Osteocyte (in vitro differentiated cells): ENCODE measurements around the gene RHBDF1. TPM values are rescaled to one million over a fixed set of nuclear protein-coding genes. Genes with fewer than 3 reads are reported as not detected.

Experiments
- DNase-seq: peaks from one replicate; pipeline ENCODE4 v3.0.0; 2021; ENCODE audit warnings: mixed read lengths; ENCODE audit not compliant: unreplicated experiment; ENCODE audit errors: extremely low spot score
- H3K27ac Mint-ChIP-seq: one replicate; pipeline ENCODE4 v1.8.0; 2021; ENCODE audit warnings: mild to moderate bottlenecking, mixed read lengths; ENCODE audit not compliant: unreplicated experiment
- H3K27me3 Mint-ChIP-seq: one replicate; pipeline ENCODE4 v1.8.0; 2021; ENCODE audit warnings: mixed read lengths; ENCODE audit not compliant: unreplicated experiment
- H3K36me3 Mint-ChIP-seq: one replicate; pipeline ENCODE4 v1.8.0; 2021; ENCODE audit warnings: mixed read lengths; ENCODE audit not compliant: unreplicated experiment
- H3K4me1 Mint-ChIP-seq: one replicate; pipeline ENCODE4 v1.8.0; 2021; ENCODE audit warnings: mixed read lengths; ENCODE audit not compliant: unreplicated experiment
- H3K4me3 Mint-ChIP-seq: one replicate; pipeline ENCODE4 v1.8.0; 2021; ENCODE audit warnings: mild to moderate bottlenecking, moderate library complexity, mixed read lengths; ENCODE audit not compliant: unreplicated experiment
- H3K9me3 Mint-ChIP-seq: one replicate; pipeline ENCODE4 v1.8.0; 2021; ENCODE audit warnings: mixed read lengths; ENCODE audit not compliant: unreplicated experiment
- CTCF ChIP-seq: fragments of 200-600 bp; sonication (generic); IDR thresholded peaks from 2 replicates; pipeline ENCODE4 v1.5.0; 2021; ENCODE audit warnings: antibody characterized with exemption, mild to moderate bottlenecking, moderate library complexity
- total RNA-seq: library from RNA; stranded (reverse); gene quantifications from 2 replicates; pipeline ENCODE4 v1.2.1, GENCODE V29; 2021

The RHBDF1 gene
- total RNA-seq, 1 donor from 2014 or later = 57.6 TPM

GRCh38 chr16:61879-62281, 10.6 kb downstream of the RHBDF1 start:
- no peak for DNase-seq
- H3K4me1 Mint-ChIP-seq = peaks cover 8% of the 10 kb centered on the region

GRCh38 chr16:60929-61878, 11.2 kb downstream of the RHBDF1 start:
- Mint-ChIP-seq H3K9me3 (no peaks in the 10 kb centered on the region), H3K4me3 (no peak overlapping the region)
- DNase-seq = no peak

More at GRCh38 chr16:61879-62281, 10.6 kb downstream of the RHBDF1 start:
- H3K4me3 Mint-ChIP-seq = no peak overlapping the region
- H3K36me3 Mint-ChIP-seq = peaks cover 28% of the 10 kb centered on the region
- H3K9me3 Mint-ChIP-seq = no peaks in the 10 kb centered on the region
- no peaks in the 10 kb centered on the region for H3K27me3 Mint-ChIP-seq
- H3K27ac Mint-ChIP-seq = no peak overlapping the region
- no peak for TF ChIP-seq CTCF

GRCh38 chr16:60166-60565, 12.3 kb downstream of the RHBDF1 start:
- no peaks in the 10 kb centered on the region for H3K4me1 Mint-ChIP-seq
- TF ChIP-seq CTCF = no peak
- no peak overlapping the region for H3K4me3 Mint-ChIP-seq
- H3K27me3 Mint-ChIP-seq = no peaks in the 10 kb centered on the region
- H3K9me3 Mint-ChIP-seq = no peaks in the 10 kb centered on the region
- DNase-seq = no peak
- H3K36me3 Mint-ChIP-seq = peaks cover 28% of the 10 kb centered on the region
- no peak overlapping the region for H3K27ac Mint-ChIP-seq

More at GRCh38 chr16:60929-61878, 11.2 kb downstream of the RHBDF1 start:
- Mint-ChIP-seq H3K36me3 (peaks cover 28% of the 10 kb centered on the region), H3K4me1 (peaks cover 8% of the 10 kb centered on the region), H3K27ac (no peak overlapping the region), H3K27me3 (no peaks in the 10 kb centered on the region)
- no peak for TF ChIP-seq CTCF

GRCh38 chr16:59440-60059, 12.9 kb downstream of the RHBDF1 start:
- Mint-ChIP-seq H3K27me3 (no peaks in the 10 kb centered on the region), H3K4me1 (peaks cover 3% of the 10 kb centered on the region), H3K36me3 (peaks cover 28% of the 10 kb centered on the region), H3K27ac (no peak overlapping the region), H3K4me3 (no peak overlapping the region), H3K9me3 (no peaks in the 10 kb centered on the region)
- TF ChIP-seq CTCF = no peak
- DNase-seq = no peak
